ENCODE results near the gene RBM11. TPM values are rescaled to one million over a fixed set of nuclear protein-coding genes. Genes with fewer than 3 reads are reported as not detected.

The RBM11 gene
- total and polyA plus RNA-seq, 2 donors (not counting 3 experiments of a cell fraction or from before 2014, with no cell fraction given), result not detected

DNA sequence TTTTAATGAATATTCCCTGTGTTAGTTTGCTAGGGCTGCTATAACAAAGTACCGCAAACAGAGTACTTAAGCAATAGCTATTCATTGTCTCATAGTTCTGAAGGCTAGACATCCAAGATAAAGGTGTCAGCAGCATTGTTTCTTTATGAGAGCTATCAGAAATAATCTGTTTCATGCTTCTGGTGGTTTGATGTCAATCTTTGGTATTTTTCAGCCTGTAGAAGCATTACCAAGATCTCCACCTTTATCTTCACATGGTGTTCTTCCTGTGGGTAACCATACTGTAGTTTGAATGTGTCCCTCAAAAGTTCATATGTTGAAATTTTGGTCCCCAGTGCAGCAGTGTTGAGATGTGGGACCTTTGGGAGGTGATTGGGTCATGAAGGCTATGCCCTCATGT, 7.4 kb downstream of the RBM11 start:
- TF ChIP-seq EZH2 (IDR thresholded peaks at IDR 0.05; ENCODE audit: borderline replicate concordance, low read depth, low read length, severe bottlenecking) (no peak), POLR2A (IDR thresholded peaks at IDR 0.05; ENCODE audit: low read depth, low read length) (no peak), POLR2AphosphoS5 (IDR thresholded peaks at IDR 0.05; ENCODE audit: insufficient read depth, low read depth, low read length) (no peak), MYC (IDR thresholded peaks at IDR 0.05; ENCODE audit: low read depth, low read length) (no peak), GATA2 (IDR thresholded peaks at IDR 0.05; ENCODE audit: insufficient read depth, insufficient read length, low read depth, low read length) (no peak), FOS (IDR thresholded peaks at IDR 0.05; ENCODE audit: borderline replicate concordance, insufficient read depth, low read length) (no peak), JUN (IDR thresholded peaks at IDR 0.05; ENCODE audit: borderline replicate concordance, insufficient read depth, insufficient read length, low read depth) (no peak)
- TF ChIP-seq, protein P1, sequence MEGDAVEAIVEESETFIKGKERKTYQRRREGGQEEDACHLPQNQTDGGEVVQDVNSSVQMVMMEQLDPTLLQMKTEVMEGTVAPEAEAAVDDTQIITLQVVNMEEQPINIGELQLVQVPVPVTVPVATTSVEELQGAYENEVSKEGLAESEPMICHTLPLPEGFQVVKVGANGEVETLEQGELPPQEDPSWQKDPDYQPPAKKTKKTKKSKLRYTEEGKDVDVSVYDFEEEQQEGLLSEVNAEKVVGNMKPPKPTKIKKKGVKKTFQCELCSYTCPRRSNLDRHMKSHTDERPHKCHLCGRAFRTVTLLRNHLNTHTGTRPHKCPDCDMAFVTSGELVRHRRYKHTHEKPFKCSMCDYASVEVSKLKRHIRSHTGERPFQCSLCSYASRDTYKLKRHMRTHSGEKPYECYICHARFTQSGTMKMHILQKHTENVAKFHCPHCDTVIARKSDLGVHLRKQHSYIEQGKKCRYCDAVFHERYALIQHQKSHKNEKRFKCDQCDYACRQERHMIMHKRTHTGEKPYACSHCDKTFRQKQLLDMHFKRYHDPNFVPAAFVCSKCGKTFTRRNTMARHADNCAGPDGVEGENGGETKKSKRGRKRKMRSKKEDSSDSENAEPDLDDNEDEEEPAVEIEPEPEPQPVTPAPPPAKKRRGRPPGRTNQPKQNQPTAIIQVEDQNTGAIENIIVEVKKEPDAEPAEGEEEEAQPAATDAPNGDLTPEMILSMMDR (IDR thresholded peaks at IDR 0.05; ENCODE audit: extremely low read depth in 1 of 2, insufficient read depth in 1 of 2, low read depth in 1 of 2, low read length in 2 of 2), result no peak
- TF ChIP-seq, protein P2, sequence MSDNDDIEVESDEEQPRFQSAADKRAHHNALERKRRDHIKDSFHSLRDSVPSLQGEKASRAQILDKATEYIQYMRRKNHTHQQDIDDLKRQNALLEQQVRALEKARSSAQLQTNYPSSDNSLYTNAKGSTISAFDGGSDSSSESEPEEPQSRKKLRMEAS (IDR thresholded peaks at IDR 0.05; ENCODE audit: insufficient read depth, insufficient read length), result no peak
- no peak overlapping the region for H3K27ac ChIP-seq (ENCODE audit: insufficient read depth, low read depth, low read length)
- no peaks in the 10 kb centered on the region for H3K79me2 ChIP-seq (ENCODE audit: control insufficient read depth, insufficient read depth, low read length)
- FAIRE-seq (no peak), DNase-seq (ENCODE audit: low read depth, low spot score) (no peak)
- no peak overlapping the region for H3K4me3 ChIP-seq (replicated peaks in 1 of 3; ENCODE audit: insufficient read depth in 1 of 3, low read depth in 1 of 3, low read length in 3 of 3)
- no peaks in the 10 kb centered on the region for H3K4me1 ChIP-seq (ENCODE audit: control insufficient read depth, extremely low read depth, insufficient read depth, low read length)
- no peaks in the 10 kb centered on the region for H3K9me3 ChIP-seq (replicated peaks; ENCODE audit: control insufficient read depth, insufficient read depth, low read length)
- H3K36me3 ChIP-seq (ENCODE audit: control insufficient read depth in 2 of 2, extremely low read depth in 1 of 2, insufficient read depth in 2 of 2, low read length in 2 of 2), result no peaks in the 10 kb centered on the region
- intact Hi-C loops (cut with micrococcal nuclease), result no loop called here
- H3K9ac ChIP-seq (replicated peaks; ENCODE audit: extremely low read depth, insufficient read depth, low read length), result no peak overlapping the region
- CTCF ChIA-PET, result no interaction called here
- no peaks in the 10 kb centered on the region for H4K20me1 ChIP-seq (replicated peaks; ENCODE audit: control insufficient read depth, extremely low read depth, insufficient read depth, low read length)
- no peak overlapping the region for H3K4me2 ChIP-seq (ENCODE audit: insufficient read depth, low read length)
- no peak overlapping the region for H2AFZ ChIP-seq (ENCODE audit: low read depth, low read length)
- no peaks in the 10 kb centered on the region for H3K27me3 ChIP-seq (ENCODE audit: control insufficient read depth in 2 of 2, insufficient read depth in 2 of 2, low read length in 2 of 2)
- no peaks in the 10 kb centered on the region for H3K9me1 ChIP-seq (replicated peaks; ENCODE audit: control insufficient read depth, extremely low read depth, insufficient read depth, low read length)
- no TSS peak for BruUV-seq (replicated peaks)
- POLR2A ChIA-PET, result no interaction called here
- dilution Hi-C loops (cut with MboI; ENCODE audit: extremely low pct_ligation_motif_present, low sequenced_read_pairs), result no loop called here
